ENCODE measurements around the gene TCF12.
A peak's percentile ranks its signal among the peaks of the same experiment; 100 is the strongest.

TCF12 gene

DNA sequence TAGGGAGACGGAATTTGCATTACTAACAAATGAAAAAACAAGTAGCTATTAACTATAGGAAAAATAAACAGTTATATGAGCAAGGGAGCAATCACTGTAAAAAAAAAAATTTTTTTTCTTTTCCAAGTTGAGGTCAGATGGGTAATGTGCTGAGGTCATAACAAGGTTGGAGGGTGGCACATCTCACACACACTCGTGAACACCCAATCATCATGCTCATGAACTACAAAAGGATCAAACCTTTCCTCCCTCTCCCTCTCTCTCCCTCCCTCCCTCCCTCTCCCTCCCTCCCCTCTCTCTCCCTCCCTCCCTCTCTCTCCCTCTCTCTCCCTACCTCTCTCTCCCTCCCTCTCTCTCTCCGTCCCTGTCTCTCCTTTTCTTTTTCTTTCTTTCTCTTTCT is 360.0 kb downstream of the TCF12 start:
- no peak for DNase-seq

DNA sequence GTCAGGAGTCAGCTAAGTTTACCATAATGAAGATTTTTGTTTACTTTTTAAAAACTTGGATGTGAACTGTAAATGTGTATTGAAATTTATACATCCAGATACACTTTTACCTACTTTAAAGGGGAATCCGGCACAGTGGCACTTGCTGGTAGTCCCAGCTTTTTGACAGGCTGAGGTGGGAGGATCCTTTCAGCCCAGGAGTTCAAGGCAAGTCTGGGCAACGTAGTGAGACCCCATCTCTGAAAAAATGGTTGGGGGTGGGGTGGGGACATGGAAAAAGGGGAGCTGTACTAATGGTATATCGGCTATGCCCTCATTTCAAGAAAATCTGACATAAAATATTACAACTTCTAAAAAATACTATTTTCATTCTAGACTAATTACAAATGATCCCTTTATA is 362.0 kb downstream of the TCF12 start:
- no peak for DNase-seq

DNA sequence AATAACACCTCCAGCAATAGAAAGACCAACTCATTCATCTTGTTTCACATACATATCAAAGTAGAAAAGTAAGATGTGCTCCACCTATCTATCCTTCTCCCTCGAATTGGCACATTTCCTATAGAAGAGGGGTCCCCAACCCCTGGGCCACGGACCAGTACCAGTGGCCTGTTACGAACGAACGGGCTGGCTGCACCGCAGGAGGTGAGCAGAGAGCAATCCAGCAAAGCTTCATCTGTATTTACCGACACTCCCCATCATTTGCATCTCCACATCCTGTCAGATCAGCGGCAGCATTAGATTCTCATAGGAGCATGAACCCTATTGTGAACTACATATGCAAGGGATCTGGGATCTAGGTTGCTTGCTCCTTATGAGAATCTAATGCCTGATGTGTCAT is 362.9 kb downstream of the TCF12 start:
- DNase-seq: no peak

DNA sequence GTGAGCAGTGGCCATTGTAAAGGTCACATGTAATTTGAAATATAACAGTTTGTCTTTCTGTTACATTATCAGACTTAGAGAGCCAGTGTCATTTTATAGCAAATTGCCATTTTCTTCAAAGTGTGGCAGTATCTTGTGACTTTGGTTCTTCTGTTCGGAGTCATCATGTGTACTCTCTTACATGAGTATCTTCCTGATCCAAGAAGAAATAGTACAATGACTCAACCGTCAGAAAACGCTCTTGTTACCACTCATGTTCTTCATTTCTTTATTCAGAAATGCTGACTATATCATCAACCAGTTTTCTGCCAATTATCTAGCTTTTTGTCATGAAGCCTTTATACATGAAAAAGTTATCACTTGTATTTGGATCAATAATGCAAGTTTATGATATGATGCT is 364.2 kb downstream of the TCF12 start:
- DNase-seq: no peak

DNA sequence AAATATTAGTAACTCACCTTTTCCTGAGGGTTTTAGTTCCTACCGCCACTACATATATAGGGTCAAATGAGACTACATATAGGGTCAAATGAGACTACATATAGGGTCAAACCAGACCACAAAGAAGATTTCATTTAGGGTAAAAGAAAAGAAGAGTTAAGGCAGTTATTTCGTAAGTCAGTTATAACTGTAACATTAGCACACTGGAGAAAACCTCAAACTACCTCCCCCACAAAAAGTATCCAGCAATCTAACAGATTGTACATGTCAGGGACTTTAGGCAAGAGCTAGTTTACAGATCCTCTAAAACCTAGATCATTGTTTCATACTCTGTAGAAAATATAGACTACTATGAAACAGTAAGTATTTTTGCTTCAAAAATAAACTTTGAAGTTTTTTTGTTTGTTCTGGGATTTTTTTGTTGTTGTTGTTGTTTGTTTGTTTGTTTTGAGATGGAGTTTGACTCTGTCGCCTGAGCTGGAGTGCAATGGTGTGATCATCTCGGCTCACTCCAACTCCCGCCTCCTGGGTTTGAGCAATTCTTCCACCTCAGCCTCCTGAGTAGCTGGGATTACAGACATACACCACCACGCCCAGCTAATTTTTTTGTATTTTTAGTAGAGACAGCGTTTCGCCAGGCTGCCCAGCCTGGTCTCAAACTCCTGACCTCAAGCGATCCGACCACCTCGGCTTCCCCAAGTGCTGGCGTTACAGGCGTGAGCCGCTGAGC is 365.5 kb downstream of the TCF12 start:
- DNase-seq: no peak

DNA sequence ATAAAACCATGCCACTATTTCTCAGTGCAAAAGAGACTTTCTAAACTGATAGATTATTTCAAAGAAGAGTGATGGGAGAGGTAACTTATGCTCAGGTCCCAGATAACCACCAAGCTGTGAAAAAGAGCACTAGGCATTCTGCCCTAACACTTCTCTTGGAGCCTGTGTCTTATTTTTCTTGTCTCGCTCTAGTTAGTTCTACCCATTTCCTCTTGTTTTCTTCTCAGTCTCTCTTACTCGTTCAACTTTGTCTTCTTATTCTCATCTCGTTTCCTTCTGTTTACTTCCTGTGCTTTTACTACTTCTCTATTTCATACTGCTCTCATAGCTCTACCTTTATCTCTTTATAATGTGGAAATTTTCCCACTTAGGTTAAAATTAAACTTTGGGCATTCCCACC is 366.1 kb downstream of the TCF12 start:
- DNase-seq: no peak

DNA sequence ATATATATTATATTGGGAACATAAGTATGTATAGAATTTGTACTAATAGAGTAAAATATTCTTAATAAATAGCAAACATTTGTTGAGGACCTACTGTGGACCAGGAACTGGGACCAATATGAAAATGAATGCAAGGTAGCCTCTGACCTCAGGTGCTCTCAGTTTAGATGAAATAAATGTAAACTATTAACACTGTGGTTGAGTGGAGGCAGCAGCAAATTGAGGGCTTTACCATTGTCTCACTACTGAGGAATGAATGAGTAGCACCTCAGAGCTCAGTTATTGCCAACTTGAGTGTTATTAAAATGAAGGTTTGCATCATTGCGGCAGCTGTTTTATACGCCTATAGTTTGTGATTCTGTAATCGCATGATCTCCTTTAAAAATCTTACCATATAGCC is 366.9 kb downstream of the TCF12 start:
- no peak for DNase-seq

DNA sequence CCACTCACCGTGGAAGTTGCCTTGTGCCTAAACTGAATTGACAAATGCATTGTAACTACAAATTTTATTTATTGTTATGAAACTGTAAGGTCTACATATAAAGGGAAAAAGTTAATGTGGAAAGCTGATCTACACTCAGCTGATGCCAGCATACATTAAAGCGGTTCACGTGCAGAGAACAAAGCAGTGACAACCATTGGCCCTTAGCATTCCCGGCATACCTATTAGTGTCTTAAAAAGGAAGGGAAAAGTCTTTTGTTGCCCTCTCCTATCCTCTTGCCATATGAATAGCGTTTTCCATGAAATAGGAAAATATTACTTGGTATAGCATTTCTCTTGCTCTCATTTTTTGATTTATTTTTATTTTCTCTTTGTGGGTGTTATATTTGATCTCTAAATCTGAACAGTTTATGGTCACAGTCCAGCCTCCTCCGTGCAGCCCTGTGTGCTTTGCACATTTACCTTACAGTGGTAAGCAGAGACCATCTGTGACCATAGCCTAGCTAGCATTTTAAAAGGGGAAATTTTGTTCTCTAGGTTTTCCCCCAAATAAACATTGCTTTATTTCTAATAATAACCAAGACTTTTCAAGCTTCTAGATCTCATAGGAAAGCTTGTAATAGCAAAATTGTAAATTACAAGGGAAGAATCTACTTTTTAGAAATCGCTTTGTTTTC is 368.1 kb downstream of the TCF12 start:
- DNase-seq: no peak

DNA sequence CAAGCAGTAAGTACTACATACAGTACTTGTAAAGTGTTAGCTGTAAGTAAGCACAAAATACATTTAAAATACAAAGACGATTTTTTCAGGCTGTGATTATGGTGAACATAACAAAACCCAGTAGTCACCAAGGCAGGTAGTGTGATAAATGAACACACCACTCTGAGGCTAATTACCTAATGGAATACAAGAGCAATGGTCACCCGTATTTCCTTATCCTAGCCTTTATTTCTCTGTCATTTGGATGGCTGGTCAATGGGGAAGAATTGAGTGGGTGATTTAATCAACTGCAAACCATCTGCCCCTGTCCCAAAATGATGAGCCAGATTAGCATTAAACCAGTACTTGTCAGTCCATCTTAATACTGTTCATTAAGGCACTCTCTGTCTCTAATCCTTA is 368.7 kb downstream of the TCF12 start:
- no peak for DNase-seq

DNA sequence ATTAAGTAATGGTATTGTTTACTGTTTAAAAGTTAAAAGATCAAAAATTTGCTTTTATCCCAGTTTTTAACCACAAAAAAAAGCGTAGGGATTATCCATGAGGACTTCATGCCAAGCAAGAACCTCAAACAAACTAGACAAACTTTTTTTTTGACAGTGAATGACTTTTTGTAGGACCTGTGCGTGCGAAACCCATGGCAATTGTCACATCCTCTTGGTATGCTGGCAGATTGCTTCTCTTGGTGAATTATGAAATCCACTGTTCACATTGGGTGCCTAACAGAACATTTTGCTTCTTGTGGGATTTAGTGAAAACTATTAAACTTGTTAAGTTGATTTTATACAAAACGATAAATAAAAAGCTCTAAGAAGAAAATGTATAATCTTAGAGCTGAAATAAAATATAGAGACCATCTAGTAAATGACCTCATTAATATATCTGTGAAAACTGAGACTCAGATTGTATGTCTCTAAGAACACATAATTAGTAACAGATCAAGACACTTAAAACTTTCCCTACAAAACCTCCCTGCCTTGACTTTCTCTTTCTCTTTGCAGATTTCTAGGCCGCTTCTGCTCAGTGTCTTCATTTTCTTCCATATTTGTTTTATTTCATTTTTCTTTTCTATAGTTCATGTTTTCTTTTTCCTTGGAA is 370.6 kb downstream of the TCF12 start:
- DNase-seq: no peak

DNA sequence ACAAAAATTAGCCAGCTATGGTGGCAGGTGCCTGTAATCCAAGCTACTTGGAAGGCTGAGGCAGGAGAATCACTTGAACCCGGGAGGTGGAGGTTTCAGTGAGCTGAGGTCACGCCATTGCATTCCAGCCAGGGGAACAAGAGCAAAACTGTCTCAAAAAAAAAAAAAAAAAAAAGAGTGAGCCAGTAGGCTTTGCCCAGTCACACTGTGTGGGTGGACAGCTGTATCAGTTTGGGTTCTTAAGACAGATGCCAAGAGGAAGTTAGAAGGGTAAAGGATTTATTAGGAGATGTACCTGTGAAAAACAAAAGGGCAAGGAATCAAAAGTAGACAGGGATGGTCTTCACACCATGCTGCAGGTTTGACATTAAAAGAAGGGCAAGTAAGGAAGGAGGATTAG is 371.7 kb downstream of the TCF12 start:
- DNase-seq: no peak

DNA sequence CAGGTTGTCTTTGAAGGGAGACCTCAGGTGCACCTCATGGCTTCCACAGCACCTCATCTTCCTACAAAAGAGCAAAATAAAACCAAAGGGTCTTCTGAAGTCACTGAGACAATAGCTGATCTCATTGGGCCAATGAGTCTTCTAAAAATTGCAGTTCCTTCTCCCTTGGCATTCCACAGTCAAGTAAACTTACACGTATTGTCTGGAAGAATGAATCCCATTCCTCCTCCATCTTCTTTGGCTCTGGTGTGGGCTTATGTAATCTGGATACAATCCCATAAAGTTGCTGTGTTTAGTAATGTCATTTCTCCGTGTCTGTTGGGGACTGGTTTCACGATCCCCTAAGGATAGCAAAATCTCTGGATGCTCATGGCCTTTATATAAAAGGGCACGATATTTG is 372.4 kb downstream of the TCF12 start:
- no peak for DNase-seq

DNA sequence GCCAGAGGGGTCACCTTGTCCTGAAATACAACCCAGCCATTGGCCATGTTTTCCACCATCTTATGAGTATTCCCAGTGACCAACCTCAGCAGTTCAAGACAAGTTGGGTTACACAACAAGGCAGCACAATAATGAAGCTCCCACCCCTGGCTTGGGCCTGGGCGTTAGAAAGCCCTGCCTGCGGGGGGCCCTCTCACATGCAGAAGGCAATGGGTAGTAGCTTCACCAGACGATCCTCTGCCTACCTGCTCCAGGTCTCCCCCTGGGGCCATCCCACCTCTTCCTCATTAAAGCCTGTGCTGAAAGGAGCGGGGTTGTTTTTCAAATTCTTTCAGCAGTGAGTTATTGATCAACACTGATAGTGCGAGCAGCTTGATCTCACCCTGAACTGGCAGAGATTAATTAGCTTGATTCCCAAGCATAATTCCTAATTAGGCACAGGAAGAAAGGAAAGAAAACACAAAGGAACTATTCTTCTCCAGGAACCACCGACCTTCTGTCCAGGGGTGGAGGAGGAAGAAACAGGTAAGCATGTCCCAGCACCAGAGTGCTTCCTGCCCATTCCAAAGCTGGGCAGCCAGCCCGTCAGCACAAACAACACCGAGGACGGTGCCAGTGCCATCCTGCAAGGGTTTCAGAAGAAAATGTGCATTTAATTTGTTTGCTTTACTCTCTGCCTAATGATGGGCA is 378.2 kb downstream of the TCF12 start:
- no peak for DNase-seq

DNA sequence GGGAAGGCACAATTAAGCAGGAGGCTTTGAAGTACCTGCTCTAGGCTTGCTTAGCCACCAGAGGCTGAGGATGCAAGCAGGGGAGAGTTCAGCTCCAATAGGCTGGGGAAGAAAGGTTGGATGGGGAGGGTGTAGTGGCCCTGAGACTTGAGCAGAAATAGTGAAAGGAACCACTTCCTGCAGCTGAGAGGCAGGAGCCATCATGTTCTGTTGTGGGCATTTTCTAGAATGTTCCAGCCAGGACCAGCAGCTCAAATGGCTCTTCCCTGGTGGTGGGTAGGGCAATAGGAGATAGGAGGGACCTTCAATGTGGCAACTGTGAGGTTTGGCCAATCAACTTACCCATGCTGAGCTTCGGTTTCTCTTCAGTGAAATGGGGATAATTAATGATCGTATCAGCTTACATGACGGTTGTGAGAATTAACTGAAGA is 378.7 kb downstream of the TCF12 start:
- DNase-seq: no peak

DNA sequence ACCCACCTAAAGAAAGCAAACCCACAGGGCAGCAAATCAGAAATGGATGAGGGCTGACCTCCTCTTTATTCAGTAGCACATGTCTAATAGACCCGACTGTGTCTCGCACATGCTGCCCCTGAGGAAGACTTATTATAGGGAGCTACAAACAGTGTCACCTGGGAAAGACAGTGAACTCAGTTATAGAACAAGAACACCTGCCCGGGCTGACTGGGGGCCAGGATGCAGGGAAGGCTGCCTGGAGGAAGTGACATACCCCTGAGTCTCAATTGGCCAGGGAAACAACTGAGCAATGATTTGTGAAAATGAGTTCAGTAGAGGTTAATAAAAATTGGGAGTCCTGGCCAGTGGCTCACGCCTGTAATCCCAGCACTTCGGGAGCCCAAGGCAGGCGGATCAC is 379.2 kb downstream of the TCF12 start:
- no peak for DNase-seq

DNA sequence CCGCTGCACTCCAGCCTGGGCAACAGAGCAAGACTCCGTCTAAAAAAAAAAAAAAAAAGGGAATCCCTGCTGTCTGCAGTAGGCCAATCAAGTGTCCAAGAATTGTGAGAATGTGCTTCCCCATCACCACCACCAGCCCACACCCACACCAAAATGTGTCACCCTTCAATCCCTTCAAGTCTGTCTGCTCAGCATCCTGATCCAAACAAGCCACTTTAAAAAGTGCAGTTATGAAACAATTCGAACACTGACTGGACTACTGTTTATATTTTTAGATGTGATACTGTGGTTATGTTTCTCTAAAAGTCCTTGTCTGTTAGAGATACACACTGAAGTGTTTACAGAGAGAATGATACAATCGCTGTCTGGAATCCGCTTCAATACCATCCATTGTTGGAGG is 379.8 kb downstream of the TCF12 start:
- DNase-seq: no peak

DNA sequence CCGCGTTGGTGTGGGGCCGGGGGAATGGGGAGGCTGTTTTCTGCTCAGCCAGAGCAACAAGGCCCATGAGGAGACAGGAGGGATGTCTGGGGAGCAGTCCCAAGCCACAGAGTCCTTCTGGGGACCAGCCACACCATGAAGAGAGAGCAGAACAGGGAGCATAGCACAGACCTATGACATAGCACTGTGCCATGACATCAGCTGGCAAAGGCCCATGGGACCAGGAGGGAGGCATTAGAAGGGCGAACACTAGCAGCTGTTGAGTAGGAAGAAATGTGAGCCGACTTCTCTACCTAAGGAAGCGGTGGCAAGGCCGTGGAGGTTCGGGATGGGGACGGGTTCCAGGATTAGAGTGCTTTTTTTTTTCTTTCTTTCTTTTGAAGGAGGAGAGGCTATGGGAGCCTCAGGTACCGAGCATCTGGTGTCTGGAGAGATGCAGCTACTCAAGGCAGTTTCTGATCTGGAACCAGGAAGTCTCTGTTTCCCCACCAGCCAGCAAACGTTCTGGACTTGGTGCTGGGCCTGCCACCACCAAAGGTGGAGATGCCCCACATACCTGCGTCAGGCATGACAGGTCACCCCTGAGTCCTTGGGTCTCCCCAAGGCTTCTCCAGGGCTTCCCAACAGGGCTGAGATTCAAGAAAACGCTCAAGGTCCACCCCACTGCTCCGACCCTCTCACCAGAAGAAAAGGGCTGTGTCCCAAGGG is 380.6 kb downstream of the TCF12 start:
- no peak for DNase-seq

DNA sequence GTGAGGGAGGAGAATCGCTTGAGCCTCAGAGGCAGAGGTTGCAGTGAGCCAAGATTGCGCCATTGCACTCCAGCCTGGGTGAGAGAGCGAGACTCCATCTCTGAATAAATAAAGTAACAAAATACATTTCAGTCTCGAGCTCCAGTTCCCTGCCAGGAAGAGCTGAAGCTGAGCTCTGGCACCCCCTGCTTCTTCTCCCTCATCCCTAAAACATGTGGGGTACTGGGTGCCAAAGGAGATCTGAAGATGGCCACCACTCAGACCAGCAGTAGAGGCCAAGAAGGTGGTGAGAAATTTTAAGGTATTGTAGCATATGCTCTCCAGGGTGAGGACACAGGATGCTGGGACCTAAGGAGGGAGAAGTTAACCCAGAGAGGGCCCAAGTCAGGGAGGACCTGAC is 382.9 kb downstream of the TCF12 start:
- no peak for DNase-seq

DNA sequence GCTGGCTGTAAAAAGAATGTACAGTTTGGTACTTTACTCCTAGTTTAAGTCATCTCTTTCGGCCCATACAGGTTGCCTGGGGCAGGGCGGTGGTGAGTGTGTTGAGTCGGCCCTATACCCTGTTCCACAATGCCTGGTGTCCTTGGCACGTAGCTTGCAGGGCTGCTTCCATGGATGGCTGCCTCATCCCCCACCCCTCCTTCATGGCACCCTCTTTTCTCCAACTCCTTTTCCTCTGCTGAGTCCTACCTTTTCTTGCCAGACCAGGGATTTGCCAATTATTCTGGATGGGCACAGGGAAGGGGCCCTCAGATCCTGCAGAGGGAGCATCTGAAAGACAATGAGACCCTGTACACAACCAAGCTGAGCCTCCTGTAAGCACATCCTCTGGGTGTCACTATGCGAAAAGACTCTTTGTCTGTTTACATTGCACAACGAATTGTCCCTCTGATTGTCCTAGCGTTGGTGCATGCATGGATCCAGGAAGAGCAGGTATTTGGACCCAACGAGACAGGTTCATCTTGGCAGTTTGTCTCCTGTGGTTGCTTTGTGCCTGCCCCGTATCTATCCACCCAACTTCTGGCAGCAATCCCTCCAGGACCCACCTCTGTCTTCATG is 384.3 kb downstream of the TCF12 start:
- no peak for DNase-seq

DNA sequence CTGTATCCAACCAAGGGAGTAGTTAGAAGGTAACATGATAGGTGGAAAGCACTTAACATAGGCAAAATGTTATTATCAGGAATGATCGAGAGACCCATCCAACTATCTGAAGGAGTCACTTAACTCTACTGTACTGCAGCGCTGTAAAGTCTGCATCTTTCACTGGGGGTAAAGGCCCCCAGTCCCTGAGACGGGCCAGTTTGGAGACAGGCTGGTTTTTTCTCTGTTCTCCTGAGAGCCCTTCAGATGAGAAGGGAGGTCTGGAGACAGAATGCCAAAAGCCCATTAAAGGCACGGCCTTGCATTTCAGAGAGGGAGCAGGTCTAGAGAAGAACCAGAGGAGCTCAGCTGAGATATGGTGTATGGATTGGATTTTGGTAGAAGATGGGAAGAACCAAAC is 386.6 kb downstream of the TCF12 start:
- DNase-seq: no peak

DNA sequence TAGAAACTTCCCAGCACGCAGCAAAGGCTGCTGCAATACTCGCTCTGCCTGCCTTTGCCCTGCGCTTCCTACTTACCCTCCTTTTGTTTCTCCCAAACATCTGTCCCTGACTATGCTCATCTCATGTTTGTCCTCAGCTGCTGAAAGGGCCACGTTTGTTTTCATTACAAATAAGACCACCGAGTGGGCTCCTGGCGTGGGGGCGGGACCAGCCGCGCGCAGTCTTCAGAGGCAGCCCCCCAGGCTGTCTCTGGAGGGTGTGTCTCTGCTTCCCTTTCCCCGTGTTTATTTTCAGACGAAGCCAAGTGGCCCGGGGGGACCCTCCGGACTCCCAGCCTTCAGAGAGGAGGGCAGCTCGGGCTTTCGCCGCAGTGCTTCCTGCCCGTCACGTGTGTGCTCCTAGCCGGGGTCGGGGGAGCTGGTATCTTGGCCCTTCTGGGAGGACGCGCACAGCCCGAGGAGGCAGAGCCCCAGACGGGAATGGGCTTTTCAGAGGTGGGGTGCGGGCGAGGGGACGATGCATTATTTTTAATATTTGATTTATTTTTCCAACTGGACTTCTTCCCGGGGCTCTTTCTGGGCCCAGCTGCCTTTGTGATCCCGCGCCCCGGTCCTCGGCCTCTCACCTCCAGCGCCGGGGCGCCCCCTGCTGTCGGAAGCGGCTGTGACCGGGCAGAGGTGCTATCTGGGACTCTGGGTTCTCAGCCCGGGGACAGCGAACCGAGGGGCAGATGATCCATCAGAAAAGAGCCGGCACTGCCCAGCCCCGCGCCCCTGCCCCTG is 387.9 kb downstream of the TCF12 start:
- peak; percentile 92 to 93 for DNase-seq

DNA sequence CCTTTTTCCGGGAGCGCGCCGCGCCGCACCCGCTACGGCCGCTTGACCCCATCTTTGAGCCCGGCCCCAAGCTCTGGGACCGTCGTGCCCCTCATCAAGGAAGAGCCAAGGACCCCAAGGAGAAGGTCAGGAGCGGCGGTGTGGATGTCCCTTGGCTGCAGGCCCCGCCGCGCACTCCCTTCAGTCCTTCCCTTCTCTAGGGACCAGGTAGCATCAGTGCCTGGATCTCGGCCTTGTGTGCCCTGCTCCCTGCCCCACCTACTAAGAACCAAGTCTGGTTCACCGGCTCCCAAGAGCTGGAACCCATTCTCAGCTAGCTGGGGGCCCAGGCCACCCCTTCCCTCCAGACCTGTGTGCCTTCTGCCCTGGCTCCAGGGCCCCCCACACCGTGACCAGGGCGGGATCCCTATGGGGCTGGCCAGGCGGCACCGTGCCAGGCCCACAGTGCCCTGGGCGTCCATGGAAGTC is 388.5 kb downstream of the TCF12 start:
- DNase-seq: no peak

Data from stimulated activated CD4-positive, alpha-beta T cell treated with anti-CD3 and anti-CD28 coated beads, Interleukin-2, amount 100 ng/mL, for 24 hours (primary cell).